H1 (cell line): Measurements from ENCODE around the gene SNTG2. TPM values are rescaled to one million over a fixed set of nuclear protein-coding genes. Genes with fewer than 3 reads are reported as not detected.

ENCODE experiments used
- CTCF ChIA-PET: fragments of 300-600 bp; sonication (Branson Sonifier 250); formaldehyde crosslinking; loops from one replicate; lab custom pipeline; 2021; ENCODE audit not compliant: partially characterized antibody; lab: Charles Lee
- POLR2A ChIA-PET: fragments of 300-600 bp; sonication (Branson Sonifier 250); formaldehyde crosslinking; loops from one replicate; lab custom pipeline; 2021; ENCODE audit warnings: inconsistent platforms; ENCODE audit not compliant: partially characterized antibody; lab: Charles Lee
- DNase-seq, 2 experiments: peaks; one replicate each; pipeline versions ENCODE4 v3.0.0 to v3.0.0-alpha.2; 2010 to 2022; ENCODE audit warnings: low spot score in 2 of 2, low read depth in 1 of 2, mixed read lengths in 1 of 2
- FAIRE-seq: peaks from 2 replicates; lab custom pipeline; 2011; peaks lifted over from hg19 to GRCh38; lab: Jason Lieb, UNC
- H2AFZ ChIP-seq: 2 replicates; pipeline ENCODE4 v1.8.1; 2012; ENCODE audit warnings: low read length, inconsistent platforms
- H2AK5ac ChIP-seq: 2 replicates; pipeline ENCODE4 v1.6.1; 2013; ENCODE audit warnings: low read depth, low read length
- H2BK120ac ChIP-seq: replicated peaks from 2 replicates; pipeline ENCODE3; 2013; ENCODE audit warnings: low read depth, low read length, inconsistent platforms
- H2BK12ac ChIP-seq: 2 replicates; pipeline ENCODE4 v1.6.1; 2013; ENCODE audit warnings: low read depth, low read length
- H2BK15ac ChIP-seq: 2 replicates; pipeline ENCODE4 v1.6.1; 2013; ENCODE audit warnings: low read length
- H2BK20ac ChIP-seq: 2 replicates; pipeline ENCODE4 v1.6.1; 2013; ENCODE audit warnings: low read length
- H2BK5ac ChIP-seq: 2 replicates; pipeline ENCODE4 v1.6.1; 2013; ENCODE audit warnings: low read depth, low read length
- H3K14ac ChIP-seq: 2 replicates; pipeline ENCODE4 v1.6.1; 2013; ENCODE audit warnings: inconsistent platforms; ENCODE audit not compliant: insufficient read length
- H3K18ac ChIP-seq: 2 replicates; pipeline ENCODE4 v1.6.1; 2013; ENCODE audit warnings: low read length; ENCODE audit errors: extremely low read depth
- H3K23ac ChIP-seq: 2 replicates; pipeline ENCODE4 v1.6.1; 2013; ENCODE audit warnings: inconsistent platforms; ENCODE audit not compliant: insufficient read length
- H3K23me2 ChIP-seq: 2 replicates; pipeline ENCODE4 v1.6.1; 2013; ENCODE audit warnings: low read depth, low read length
- H3K27ac ChIP-seq: 2 replicates; pipeline ENCODE4 v1.6.1; 2011; ENCODE audit warnings: low read depth, low read length, inconsistent platforms
- H3K27me3 ChIP-seq, 4 experiments: replicated peaks in 1 of 4; 1 replicate in 1 of 4; 2 replicates in 3 of 4; pipeline versions ENCODE4 v1.6.1 to v1.8.1; 2011 to 2013; ENCODE audit warnings: low read length in 3 of 4, mild to moderate bottlenecking in 3 of 4, inconsistent platforms in 2 of 4, mixed read lengths in 2 of 4, moderate library complexity in 1 of 4; ENCODE audit not compliant: control insufficient read depth in 3 of 4, insufficient read depth in 3 of 4; ENCODE audit errors: extremely low read depth in 1 of 4
- H3K36me3 ChIP-seq, 4 experiments: 2 replicates each; pipeline versions ENCODE4 v1.6.1 to v1.8.1; 2011 to 2013; ENCODE audit warnings: mild to moderate bottlenecking in 4 of 4, low read length in 3 of 4, moderate library complexity in 2 of 4, control low read depth in 1 of 4, inconsistent platforms in 1 of 4; ENCODE audit not compliant: insufficient read depth in 4 of 4, control insufficient read depth in 2 of 4
- H3K4ac ChIP-seq: replicated peaks from 2 replicates; pipeline ENCODE3; 2013; ENCODE audit warnings: low read length, low read depth, mixed read lengths, inconsistent platforms; ENCODE audit not compliant: insufficient read length
- H3K4me1 ChIP-seq, 4 experiments: replicated peaks in 1 of 4; 1 replicate in 1 of 4; 2 replicates in 3 of 4; pipeline versions ENCODE4 v1.6.1 to v1.8.1; 2011 to 2013; ENCODE audit warnings: low read length in 3 of 4, inconsistent platforms in 2 of 4, mixed read lengths in 1 of 4; ENCODE audit not compliant: insufficient read depth in 4 of 4, control insufficient read depth in 3 of 4
- H3K4me2 ChIP-seq, 2 experiments: 2 replicates each; pipeline versions ENCODE4 v1.6.1 to v1.8.1; 2011 to 2013; ENCODE audit warnings: low read depth in 2 of 2, low read length in 2 of 2, control low read depth in 1 of 2, inconsistent platforms in 1 of 2, mild to moderate bottlenecking in 1 of 2; ENCODE audit not compliant: insufficient read depth in 1 of 2
- H3K4me3 ChIP-seq, 4 experiments: fragments of 200-600, 300-600 bp in 1 of 4; sonication (generic), shearing (Covaris generic), sonication (Bioruptor Twin) in 1 of 4; 2 replicates each; pipeline versions ENCODE4 v1.5.1 to v1.8.1; 2011 to 2016; ENCODE audit warnings: low read length in 4 of 4, low read depth in 3 of 4, control low read depth in 2 of 4, inconsistent platforms in 2 of 4, mild to moderate bottlenecking in 2 of 4, mixed read lengths in 1 of 4, moderate library complexity in 1 of 4; ENCODE audit not compliant: insufficient read depth in 2 of 4; ENCODE audit errors: extremely low read depth in 1 of 4
- H3K56ac ChIP-seq: replicated peaks from 2 replicates; pipeline ENCODE3; 2013; ENCODE audit warnings: low read depth, mild to moderate bottlenecking, mixed read lengths, low read length, inconsistent platforms; ENCODE audit not compliant: insufficient read length
- H3K79me1 ChIP-seq: 2 replicates; pipeline ENCODE4 v1.6.1; 2013; ENCODE audit warnings: low read depth, low read length, control low read depth
- H3K79me2 ChIP-seq, 2 experiments: 2 replicates each; pipeline versions ENCODE4 v1.6.1 to v1.8.1; 2012 to 2013; ENCODE audit warnings: low read length in 2 of 2, mild to moderate bottlenecking in 2 of 2, inconsistent platforms in 1 of 2; ENCODE audit not compliant: insufficient read depth in 2 of 2, control insufficient read depth in 1 of 2
- H3K9ac ChIP-seq, 4 experiments: replicated peaks in 1 of 4; 1 replicate in 1 of 4; 2 replicates in 3 of 4; pipeline versions ENCODE4 v1.6.1 to v1.8.1; 2011 to 2013; ENCODE audit warnings: low read depth in 3 of 4, low read length in 3 of 4, control low read depth in 2 of 4, mild to moderate bottlenecking in 2 of 4, moderate library complexity in 2 of 4, inconsistent platforms in 1 of 4; ENCODE audit errors: extremely low read depth in 1 of 4
- H3K9me3 ChIP-seq, 2 experiments: 2 replicates each; pipeline versions ENCODE4 v1.6.1 to v1.8.1; 2012 to 2013; ENCODE audit warnings: mild to moderate bottlenecking in 2 of 2, moderate library complexity in 2 of 2, control low read depth in 1 of 2, inconsistent platforms in 1 of 2, low read depth in 1 of 2, low read length in 1 of 2, mixed read lengths in 1 of 2; ENCODE audit not compliant: insufficient read depth in 2 of 2
- H4K20me1 ChIP-seq, 2 experiments: replicated peaks in 1 of 2; 2 replicates each; pipeline versions ENCODE3 to v1.8.1; 2011 to 2013; ENCODE audit warnings: inconsistent platforms in 2 of 2, low read length in 2 of 2, mild to moderate bottlenecking in 1 of 2; ENCODE audit not compliant: insufficient read depth in 2 of 2, control insufficient read depth in 1 of 2
- H4K5ac ChIP-seq: 2 replicates; pipeline ENCODE4 v1.6.1; 2013; ENCODE audit warnings: low read length, low read depth, mixed read lengths, inconsistent platforms; ENCODE audit not compliant: insufficient read length
- H4K8ac ChIP-seq: 2 replicates; pipeline ENCODE4 v1.8.0; 2013; ENCODE audit warnings: mild to moderate bottlenecking, moderate library complexity, low read length, inconsistent platforms; ENCODE audit not compliant: insufficient read depth; ENCODE audit errors: extremely low read depth
- H4K91ac ChIP-seq: replicated peaks from 2 replicates; pipeline ENCODE3; 2013; ENCODE audit warnings: low read length, mixed read lengths, inconsistent platforms; ENCODE audit not compliant: insufficient read length
- KDM1A ChIP-seq: fragments of 200-600, 300-600 bp; sonication (generic); IDR thresholded peaks from 2 replicates; pipeline ENCODE4 v1.7.1; 2016; ENCODE audit warnings: mild to moderate bottlenecking, low read length, borderline replicate concordance
- RBBP5 ChIP-seq: IDR thresholded peaks from 2 replicates; pipeline ENCODE4 v1.7.1; 2012; ENCODE audit warnings: low read depth, mild to moderate bottlenecking, inconsistent platforms, low read length, moderate library complexity, borderline replicate concordance
- SIRT6 ChIP-seq: IDR thresholded peaks from one replicate; pipeline ENCODE4 v1.7.1; 2012; ENCODE audit warnings: low read length, inconsistent platforms
- SUZ12 ChIP-seq: fragments of 200-600 bp; sonication (generic); IDR thresholded peaks from 2 replicates; pipeline ENCODE4 v1.6.1; 2012; ENCODE audit warnings: mild to moderate bottlenecking, inconsistent platforms, low read length, moderate library complexity, mixed read lengths
- WGBS, 2 experiments: shearing (Covaris generic) in 1 of 2; methylation state at CpG; one replicate each; pipeline versions ENCODE4 v1.1.6 to v1.1.7; 2013 to 2015; ENCODE audit warnings: low lambda C conversion rate in 2 of 2, mixed read lengths in 2 of 2, inconsistent platforms in 1 of 2, low coverage in 1 of 2, missing lambda C conversion rate in 1 of 2; ENCODE audit not compliant: insufficient replicate concordance in 2 of 2, insufficient coverage in 1 of 2, insufficient read length in 1 of 2; ENCODE audit errors: extremely low coverage in 1 of 2, missing lambda C conversion rate in 1 of 2; 5-methylcytosine and 5-hydroxymethylcytosine counted together
- polyA plus RNA-seq, 7 experiments: library from polyadenylated mRNA; depleted of rRNA in 3 of 7; stranded (reverse) in 5 of 7; unstranded in 2 of 7; fragments of >200 nt in 5 of 7; fragments of 200-250 nt in 2 of 7; gene quantifications; 1 replicate in 5 of 7; 2 replicates in 1 of 7; 4 replicates in 1 of 7; pipeline versions ENCODE4 v1.2.1 to v1.2.3, GENCODE V29; 2011 to 2013; ENCODE audit warnings: missing spikeins in 2 of 7, mixed read lengths in 2 of 7
- total RNA-seq: library from RNA; stranded (reverse); fragmentation: NEBNext Ultra II Directional; extraction: Animal tissue kit (Norgen Biotek cat#: 25700); gene quantifications from 2 replicates; pipeline ENCODE4 v1.2.1, GENCODE V29; 2021

Gene SNTG2
- total and polyA plus RNA-seq, 2 of the 8 experiments (the other 6 are each of a cell fraction or from before 2014, with no cell fraction given), result 6.6 to 18.1 TPM

GRCh38 chr2:1152375-1152774 is 201.7 kb downstream of the SNTG2 start:
- no peak overlapping the region for H2BK120ac ChIP-seq
- H4K5ac ChIP-seq, result no peak overlapping the region
- H3K27me3 ChIP-seq, result no peaks in the 10 kb centered on the region
- H3K36me3 ChIP-seq, result peaks cover 0 to 5% (median 1%) of the 10 kb centered on the region in 4 experiments; a peak in 4 of 8 replicates
- H3K4me1 ChIP-seq, result peaks cover 0 to 11% (median 5%) of the 10 kb centered on the region in 4 experiments; a peak in 3 of 7 replicates
- H2AK5ac ChIP-seq, result no peak overlapping the region
- H3K4ac ChIP-seq, result no peak overlapping the region
- H3K27ac ChIP-seq, result no peak overlapping the region
- H3K14ac ChIP-seq, result no peak overlapping the region
- H3K9me3 ChIP-seq, result no peaks in the 10 kb centered on the region
- ChIA-PET POLR2A (no interaction called here), CTCF (no interaction called here)
- H3K79me2 ChIP-seq, result peaks cover 0 to 3% of the 10 kb centered on the region in 2 experiments; a peak in 1 of 4 replicates
- H3K23ac ChIP-seq, result no peak overlapping the region
- DNase-seq, result no peak
- no peak for FAIRE-seq
- H3K79me1 ChIP-seq, result no peaks in the 10 kb centered on the region; the same call in 1 of the 2 replicates
- peaks cover 0 to 7% of the 10 kb centered on the region in 2 experiments for H4K20me1 ChIP-seq
- 0 out of 2 replicates have a peak overlapping the region, but pooled peaks have one; percentile 65 for H2BK15ac ChIP-seq
- H2AFZ ChIP-seq, result no peak overlapping the region
- H4K8ac ChIP-seq, result no peak overlapping the region
- H3K18ac ChIP-seq, result no peak overlapping the region
- WGBS, 2 experiments, result 75% methylated on average over 7 of the region's 7 CpGs; no CpG with 5 or more reads in 1 of the 2 experiments
- no peak for TF ChIP-seq SUZ12
- no peak for TF ChIP-seq SIRT6
- no peak for TF ChIP-seq KDM1A
- TF ChIP-seq RBBP5, result no peak
- H3K9ac ChIP-seq, result no peak overlapping the region
- H3K23me2 ChIP-seq, result peaks cover 10% of the 10 kb centered on the region; the same call in 1 of the 2 replicates
- no peak overlapping the region for H2BK5ac ChIP-seq
- no peak overlapping the region for H2BK20ac ChIP-seq
- no peak overlapping the region for H3K4me3 ChIP-seq
- no peak overlapping the region for H2BK12ac ChIP-seq
- H4K91ac ChIP-seq, result no peak overlapping the region
- H3K56ac ChIP-seq, result no peak overlapping the region
- H3K4me2 ChIP-seq, result no peak overlapping the region
